B cell (primary cell): Measurements from ENCODE around the gene TAF12. TPM values are rescaled to one million over a fixed set of nuclear protein-coding genes. Genes with fewer than 3 reads are reported as not detected.

ENCODE experiments used
- ATAC-seq: fragments of 200-7000 bp; cut with Tn5 transposase; one replicate; pipeline ENCODE4 v1.10.0; 2021; ENCODE audit warnings: low read depth, mild to moderate bottlenecking, moderate number of reproducible peaks, moderate library complexity
- CTCF ChIA-PET: fragments of 350-600 bp; sonication (Branson Sonifier 250); formaldehyde crosslinking; loops from one replicate; lab custom pipeline; 2021; ENCODE audit warnings: antibody characterized with exemption, inconsistent platforms; lab: Charles Lee
- POLR2A ChIA-PET: fragments of 350-600 bp; sonication (Branson Sonifier 250); formaldehyde crosslinking; loops from one replicate; lab custom pipeline; 2021; ENCODE audit warnings: antibody characterized with exemption; lab: Charles Lee
- DNase-seq: peaks from one replicate; pipeline ENCODE4 v3.0.0; 2013
- H2AFZ ChIP-seq: 2 replicates; pipeline ENCODE4 v1.6.1; 2012; ENCODE audit warnings: mild to moderate bottlenecking, low read depth, low read length; ENCODE audit not compliant: insufficient read depth, poor library complexity, severe bottlenecking
- H3K27ac ChIP-seq, 2 donors: 1 replicate in 1 of 2; 2 replicates in 1 of 2; pipeline ENCODE4 v1.5.1; 2012 to 2013; ENCODE audit warnings: low read length in 2 of 2, mild to moderate bottlenecking in 2 of 2, moderate library complexity in 1 of 2
- H3K27me3 ChIP-seq, 4 experiments: fragments of 200-600 bp in 1 of 4; sonication (generic) in 1 of 4; replicated peaks in 1 of 4; 1 replicate in 2 of 4; 2 replicates in 2 of 4; pipeline versions ENCODE4 v1.6.1 to v1.7.0; 2013 to 2016; ENCODE audit warnings: low read length in 3 of 4, mild to moderate bottlenecking in 2 of 4, mixed read lengths in 1 of 4, moderate library complexity in 1 of 4; ENCODE audit not compliant: insufficient read depth in 4 of 4, control insufficient read depth in 3 of 4; ENCODE audit errors: control extremely low read depth in 1 of 4
- H3K36me3 ChIP-seq, 2 experiments: replicated peaks in 1 of 2; 1 replicate in 1 of 2; 2 replicates in 1 of 2; pipeline versions ENCODE4 v1.6.1 to v1.7.1; 2013; ENCODE audit warnings: low read length in 1 of 2; ENCODE audit not compliant: insufficient read depth in 2 of 2, control insufficient read depth in 1 of 2; ENCODE audit errors: control extremely low read depth in 1 of 2, extremely low read depth in 1 of 2
- H3K4me1 ChIP-seq, 2 donors: fragments of 200-600 bp in 1 of 2; sonication (generic) in 1 of 2; 1 replicate in 1 of 2; 2 replicates in 1 of 2; pipeline versions ENCODE4 v1.5.1 to v1.6.1; 2013 to 2017; ENCODE audit warnings: low read length in 2 of 2; ENCODE audit not compliant: control insufficient read depth in 2 of 2, insufficient read depth in 2 of 2
- H3K4me2 ChIP-seq: replicated peaks from 2 replicates; pipeline ENCODE3; 2012; ENCODE audit warnings: mild to moderate bottlenecking, low read depth, low read length; ENCODE audit not compliant: poor library complexity, severe bottlenecking
- H3K4me3 ChIP-seq, 5 experiments: fragments of 200-600 bp in 1 of 5; sonication (generic) in 1 of 5; 1 replicate in 3 of 5; 2 replicates in 2 of 5; pipeline versions ENCODE4 v1.5.1 to v1.7.0; 2011 to 2016; ENCODE audit warnings: low read length in 4 of 5, mild to moderate bottlenecking in 4 of 5, low read depth in 2 of 5, control low read depth in 1 of 5, moderate library complexity in 1 of 5; ENCODE audit not compliant: insufficient read depth in 1 of 5; ENCODE audit errors: control extremely low read depth in 1 of 5, extremely low read depth in 1 of 5
- H3K79me2 ChIP-seq: fragments of 200-600 bp; sonication (generic); one replicate; pipeline ENCODE4 v1.6.0; 2016; ENCODE audit warnings: low read length; ENCODE audit not compliant: control insufficient read depth, insufficient read depth
- H3K9ac ChIP-seq: fragments of 200-600 bp; sonication (generic); 2 replicates; pipeline ENCODE4 v1.6.1; 2017; ENCODE audit warnings: mild to moderate bottlenecking, low read length, moderate library complexity
- H3K9me3 ChIP-seq, 3 donors: one replicate each; pipeline versions ENCODE4 v1.6.1 to v1.7.1; 2013; ENCODE audit warnings: low read length in 2 of 3; ENCODE audit not compliant: control insufficient read depth in 2 of 3, insufficient read depth in 1 of 3; ENCODE audit errors: control extremely low read depth in 1 of 3
- H4K20me1 ChIP-seq: 2 replicates; pipeline ENCODE4 v1.6.0; 2012; ENCODE audit warnings: mild to moderate bottlenecking, low read length; ENCODE audit not compliant: insufficient read depth, control insufficient read depth, poor library complexity, severe bottlenecking
- H3K27ac Mint-ChIP-seq: one replicate; pipeline ENCODE4 v1.8.0; 2021; ENCODE audit warnings: mixed read lengths
- H3K27me3 Mint-ChIP-seq: one replicate; pipeline ENCODE4 v1.8.0; 2021; ENCODE audit warnings: mixed read lengths
- H3K4me1 Mint-ChIP-seq: one replicate; pipeline ENCODE4 v1.8.0; 2021; ENCODE audit warnings: mixed read lengths
- H3K4me3 Mint-ChIP-seq: one replicate; pipeline ENCODE4 v1.8.0; 2021; ENCODE audit warnings: mixed read lengths
- H3K9me3 Mint-ChIP-seq: one replicate; pipeline ENCODE4 v1.8.0; 2022; ENCODE audit warnings: mixed read lengths; ENCODE audit not compliant: insufficient read depth
- EZH2 ChIP-seq: IDR thresholded peaks from 2 replicates; pipeline ENCODE4 v1.6.1; 2012; ENCODE audit warnings: borderline replicate concordance, low read depth, mild to moderate bottlenecking, moderate library complexity, low read length; ENCODE audit not compliant: insufficient read depth, poor library complexity, severe bottlenecking
- WGBS: methylation state at CpG from one replicate; pipeline ENCODE4 v1.1.5; 2013; ENCODE audit warnings: missing lambda C conversion rate; ENCODE audit not compliant: insufficient coverage; 5-methylcytosine and 5-hydroxymethylcytosine counted together
- intact Hi-C: fragments of 100-400 bp; cut with micrococcal nuclease; formaldehyde crosslinking; loops from one replicate; pipeline ENCODE4 v1.10.0; 2022
- polyA plus RNA-seq: library from polyadenylated mRNA; depleted of rRNA; stranded (reverse); fragments of >200 nt; gene quantifications from 2 replicates; pipeline ENCODE4 v1.2.3, GENCODE V29; 2012
- total RNA-seq, 2 donors: library from RNA; stranded (reverse); fragments of 120-200 nt in 1 of 2; gene quantifications; 1 replicate in 1 of 2; 2 replicates in 1 of 2; pipeline versions ENCODE4 v1.2.3 to v1.2.4, GENCODE V29; 2013 to 2022
- TF ChIP-seq, protein P1 (sequence below): fragments of 200-600 bp; IDR thresholded peaks from one replicate; pipeline ENCODE4 v1.8.0; 2022; ENCODE audit warnings: antibody characterized with exemption, mild to moderate bottlenecking

Gene TAF12
- total and polyA plus RNA-seq, 2 donors (not counting 1 experiment from before 2014, with no cell fraction given): 15.8 to 19.1 TPM

GRCh38 chr1:28564310-28564709, 78.6 kb downstream of the TAF12 start:
- no peak for ATAC-seq
- no peaks in the 10 kb centered on the region for H3K4me1 ChIP-seq
- no peak for TF ChIP-seq EZH2
- TF ChIP-seq, protein P1, sequence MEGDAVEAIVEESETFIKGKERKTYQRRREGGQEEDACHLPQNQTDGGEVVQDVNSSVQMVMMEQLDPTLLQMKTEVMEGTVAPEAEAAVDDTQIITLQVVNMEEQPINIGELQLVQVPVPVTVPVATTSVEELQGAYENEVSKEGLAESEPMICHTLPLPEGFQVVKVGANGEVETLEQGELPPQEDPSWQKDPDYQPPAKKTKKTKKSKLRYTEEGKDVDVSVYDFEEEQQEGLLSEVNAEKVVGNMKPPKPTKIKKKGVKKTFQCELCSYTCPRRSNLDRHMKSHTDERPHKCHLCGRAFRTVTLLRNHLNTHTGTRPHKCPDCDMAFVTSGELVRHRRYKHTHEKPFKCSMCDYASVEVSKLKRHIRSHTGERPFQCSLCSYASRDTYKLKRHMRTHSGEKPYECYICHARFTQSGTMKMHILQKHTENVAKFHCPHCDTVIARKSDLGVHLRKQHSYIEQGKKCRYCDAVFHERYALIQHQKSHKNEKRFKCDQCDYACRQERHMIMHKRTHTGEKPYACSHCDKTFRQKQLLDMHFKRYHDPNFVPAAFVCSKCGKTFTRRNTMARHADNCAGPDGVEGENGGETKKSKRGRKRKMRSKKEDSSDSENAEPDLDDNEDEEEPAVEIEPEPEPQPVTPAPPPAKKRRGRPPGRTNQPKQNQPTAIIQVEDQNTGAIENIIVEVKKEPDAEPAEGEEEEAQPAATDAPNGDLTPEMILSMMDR: no peak

DNA sequence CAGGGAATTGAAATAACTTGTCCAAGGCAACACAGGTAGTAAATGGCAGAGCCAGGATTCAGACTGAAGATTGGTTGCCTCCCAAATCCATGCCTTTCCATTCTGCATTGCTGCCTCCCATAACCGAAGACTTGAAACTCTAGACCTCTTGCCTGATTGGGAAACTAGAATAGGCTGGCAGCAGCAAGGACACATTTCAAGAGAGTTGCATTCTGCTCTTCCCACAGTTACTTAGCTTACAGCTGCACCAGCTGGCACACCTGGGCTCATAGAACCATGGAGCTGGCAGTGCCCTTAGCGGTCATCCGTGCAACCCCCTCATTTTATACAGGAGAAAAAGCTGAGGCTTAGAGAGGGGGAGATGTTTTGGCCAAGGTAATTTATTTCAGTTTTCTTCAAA, 82.0 kb downstream of the TAF12 start:
- H3K79me2 ChIP-seq: peaks cover 2% of the 10 kb centered on the region
- POLR2A ChIA-PET: interaction anchor here (0.9 kb wide), 1 partner anchor 212 kb away, joined by 3 read pairs; no protein-coding TSS in a partner anchor
- H3K27me3 ChIP-seq: no peaks in the 10 kb centered on the region
- no peak overlapping the region for H3K27ac ChIP-seq
- 100% methylated on average over 1 of the region's 3 CpGs for WGBS
- Mint-ChIP-seq H3K9me3 (no peaks in the 10 kb centered on the region), H3K27me3 (no peaks in the 10 kb centered on the region), H3K27ac (no peak overlapping the region), H3K4me3 (no peak overlapping the region), H3K4me1 (no peaks in the 10 kb centered on the region)
- DNase-seq: no peak
- TF ChIP-seq EZH2: no peak
- TF ChIP-seq, protein P1: no peak
- no peak overlapping the region for H3K9ac ChIP-seq
- H3K36me3 ChIP-seq: peaks cover 2 to 48% of the 10 kb centered on the region in 2 experiments
- H3K4me3 ChIP-seq: no peak overlapping the region
- no peaks in the 10 kb centered on the region for H3K4me1 ChIP-seq
- no peak for ATAC-seq
- H3K4me2 ChIP-seq: no peak overlapping the region
- H2AFZ ChIP-seq: no peak overlapping the region
- intact Hi-C loops: no loop called here
- no peaks in the 10 kb centered on the region for H4K20me1 ChIP-seq
- CTCF ChIA-PET: interaction anchor here (1.2 kb wide), 1 partner anchor 11 kb away, joined by 3 read pairs; no protein-coding TSS in a partner anchor
- no peaks in the 10 kb centered on the region for H3K9me3 ChIP-seq

More at GRCh38 chr1:28564310-28564709, 78.6 kb downstream of the TAF12 start:
- no peak overlapping the region for H3K9ac ChIP-seq
- ChIA-PET POLR2A (interaction anchor here (1.1 kb wide), 1 partner anchor 17 kb away, joined by 3 read pairs; no protein-coding TSS in a partner anchor), CTCF (interaction anchor here (0.9 kb wide), 1 partner anchor 39 kb away, joined by 8 read pairs; no protein-coding TSS in a partner anchor)
- intact Hi-C loops: no loop called here
- no peak overlapping the region for H3K4me2 ChIP-seq
- H4K20me1 ChIP-seq: no peaks in the 10 kb centered on the region
- no peaks in the 10 kb centered on the region for H3K27me3 ChIP-seq
- no peak for DNase-seq
- no peaks in the 10 kb centered on the region for H3K27me3 Mint-ChIP-seq
- no peaks in the 10 kb centered on the region for H3K9me3 Mint-ChIP-seq
- H3K4me1 Mint-ChIP-seq: no peaks in the 10 kb centered on the region
- no peak overlapping the region for H3K4me3 Mint-ChIP-seq
- no peak overlapping the region for H3K4me3 ChIP-seq
- no peak overlapping the region for H2AFZ ChIP-seq
- H3K27ac Mint-ChIP-seq: no peak overlapping the region
- no peaks in the 10 kb centered on the region for H3K9me3 ChIP-seq
- no peaks in the 10 kb centered on the region for H3K79me2 ChIP-seq
- H3K27ac ChIP-seq: no peak overlapping the region
- peaks cover 2 to 68% of the 10 kb centered on the region in 2 experiments for H3K36me3 ChIP-seq
